GM06990 (cell line): ENCODE measurements around the gene FNBP1.

ENCODE experiments used
- DNase-seq: peaks from one replicate; pipeline ENCODE4 v3.0.0-alpha.2; 2011; ENCODE audit not compliant: insufficient read length; ENCODE audit errors: extremely low read depth
- H3K27me3 ChIP-seq: replicated peaks from 2 replicates; pipeline ENCODE4 v1.6.0; 2011; ENCODE audit warnings: low read length; ENCODE audit not compliant: control insufficient read depth, insufficient read depth
- H3K36me3 ChIP-seq: 2 replicates; pipeline ENCODE4 v1.5.1; 2011; ENCODE audit warnings: low read length; ENCODE audit not compliant: control insufficient read depth, insufficient read depth
- H3K4me3 ChIP-seq: replicated peaks from 2 replicates; pipeline ENCODE4 v1.5.1; 2011; ENCODE audit warnings: low read depth, mild to moderate bottlenecking, control low read depth, low read length
- TF ChIP-seq, protein P1 (sequence below): IDR thresholded peaks from 2 replicates; pipeline ENCODE4 v1.5.1; 2011; ENCODE audit warnings: low read length, control low read depth, mild to moderate bottlenecking, inconsistent platforms; ENCODE audit not compliant: insufficient read depth, poor library complexity, severe bottlenecking

The FNBP1 gene

DNA sequence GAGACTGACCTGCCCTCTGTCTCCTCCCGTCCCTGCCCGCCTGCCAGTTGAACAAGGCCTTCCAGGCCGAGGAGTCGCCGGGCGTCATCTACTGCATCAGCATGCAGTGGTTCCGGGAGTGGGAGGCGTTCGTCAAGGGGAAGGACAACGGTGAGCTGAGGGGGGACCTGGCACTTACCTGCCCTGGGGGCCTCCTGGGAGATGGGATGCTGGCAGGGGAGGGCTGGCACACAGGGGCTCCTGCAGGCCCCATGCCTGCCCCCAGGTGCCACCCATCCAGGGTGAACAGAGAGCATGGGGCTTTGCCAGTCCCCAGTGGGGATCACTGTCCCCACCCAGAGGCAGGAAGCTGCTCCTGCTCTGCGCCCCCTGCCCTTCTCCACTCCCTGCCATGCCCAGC lies 164.7 kb downstream of the FNBP1 start:
- DNase-seq: no peak
- H3K27me3 ChIP-seq: no peaks in the 10 kb centered on the region
- H3K4me3 ChIP-seq: no peak overlapping the region
- TF ChIP-seq, protein P1, sequence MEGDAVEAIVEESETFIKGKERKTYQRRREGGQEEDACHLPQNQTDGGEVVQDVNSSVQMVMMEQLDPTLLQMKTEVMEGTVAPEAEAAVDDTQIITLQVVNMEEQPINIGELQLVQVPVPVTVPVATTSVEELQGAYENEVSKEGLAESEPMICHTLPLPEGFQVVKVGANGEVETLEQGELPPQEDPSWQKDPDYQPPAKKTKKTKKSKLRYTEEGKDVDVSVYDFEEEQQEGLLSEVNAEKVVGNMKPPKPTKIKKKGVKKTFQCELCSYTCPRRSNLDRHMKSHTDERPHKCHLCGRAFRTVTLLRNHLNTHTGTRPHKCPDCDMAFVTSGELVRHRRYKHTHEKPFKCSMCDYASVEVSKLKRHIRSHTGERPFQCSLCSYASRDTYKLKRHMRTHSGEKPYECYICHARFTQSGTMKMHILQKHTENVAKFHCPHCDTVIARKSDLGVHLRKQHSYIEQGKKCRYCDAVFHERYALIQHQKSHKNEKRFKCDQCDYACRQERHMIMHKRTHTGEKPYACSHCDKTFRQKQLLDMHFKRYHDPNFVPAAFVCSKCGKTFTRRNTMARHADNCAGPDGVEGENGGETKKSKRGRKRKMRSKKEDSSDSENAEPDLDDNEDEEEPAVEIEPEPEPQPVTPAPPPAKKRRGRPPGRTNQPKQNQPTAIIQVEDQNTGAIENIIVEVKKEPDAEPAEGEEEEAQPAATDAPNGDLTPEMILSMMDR: no peak
- peaks cover 20% of the 10 kb centered on the region for H3K36me3 ChIP-seq

DNA sequence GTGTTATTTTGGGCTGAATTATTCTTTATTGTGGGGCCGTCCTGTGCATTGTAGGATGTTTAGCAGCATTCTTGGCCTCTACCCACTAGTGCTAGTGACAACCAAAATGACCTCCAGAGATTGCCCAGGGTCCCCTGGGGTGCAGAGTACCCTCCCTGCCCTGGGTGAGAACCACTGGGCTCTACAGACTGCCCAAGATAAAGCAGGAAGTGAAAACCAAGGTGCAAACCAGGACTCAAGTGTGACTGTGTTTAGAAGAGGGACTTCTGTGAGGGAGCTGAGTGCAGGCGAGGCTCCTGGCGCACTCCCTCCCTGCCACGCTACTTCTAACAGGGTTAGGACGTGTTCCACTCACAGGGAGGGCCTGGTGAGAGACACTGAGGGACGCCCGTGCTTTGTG lies 166.2 kb downstream of the FNBP1 start:
- no peak overlapping the region for H3K4me3 ChIP-seq
- no peaks in the 10 kb centered on the region for H3K27me3 ChIP-seq
- peaks cover 20% of the 10 kb centered on the region for H3K36me3 ChIP-seq
- DNase-seq: no peak
- TF ChIP-seq, protein P1: no peak

GRCh38 chr9:129875687-129876395 lies 167.1 kb downstream of the FNBP1 start:
- DNase-seq: no peak
- H3K36me3 ChIP-seq: peaks cover 16% of the 10 kb centered on the region
- H3K27me3 ChIP-seq: no peaks in the 10 kb centered on the region
- TF ChIP-seq, protein P1: no peak
- no peak overlapping the region for H3K4me3 ChIP-seq

DNA sequence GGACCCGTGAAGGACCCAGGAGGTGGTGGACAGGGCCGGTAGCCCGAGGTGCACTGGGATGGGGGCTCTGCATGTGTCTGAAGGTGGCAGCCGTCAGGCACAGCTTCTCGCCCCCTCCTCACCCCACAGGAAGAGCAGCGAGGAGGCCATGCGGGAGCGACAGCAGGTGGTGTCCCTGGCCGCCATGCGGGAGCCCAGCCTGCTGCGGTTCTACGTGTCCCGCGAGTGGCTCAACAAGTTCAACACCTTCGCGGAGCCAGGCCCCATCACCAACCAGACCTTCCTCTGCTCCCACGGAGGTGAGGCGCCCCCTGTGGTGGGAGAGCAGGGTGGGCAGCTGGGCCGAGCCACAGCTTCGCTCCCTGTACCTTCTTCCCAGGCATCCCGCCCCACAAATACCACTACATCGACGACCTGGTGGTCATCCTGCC lies 167.8 kb downstream of the FNBP1 start:
- H3K36me3 ChIP-seq: peaks cover 12% of the 10 kb centered on the region
- H3K4me3 ChIP-seq: no peak overlapping the region
- no peaks in the 10 kb centered on the region for H3K27me3 ChIP-seq
- TF ChIP-seq, protein P1: no peak
- DNase-seq: no peak

DNA sequence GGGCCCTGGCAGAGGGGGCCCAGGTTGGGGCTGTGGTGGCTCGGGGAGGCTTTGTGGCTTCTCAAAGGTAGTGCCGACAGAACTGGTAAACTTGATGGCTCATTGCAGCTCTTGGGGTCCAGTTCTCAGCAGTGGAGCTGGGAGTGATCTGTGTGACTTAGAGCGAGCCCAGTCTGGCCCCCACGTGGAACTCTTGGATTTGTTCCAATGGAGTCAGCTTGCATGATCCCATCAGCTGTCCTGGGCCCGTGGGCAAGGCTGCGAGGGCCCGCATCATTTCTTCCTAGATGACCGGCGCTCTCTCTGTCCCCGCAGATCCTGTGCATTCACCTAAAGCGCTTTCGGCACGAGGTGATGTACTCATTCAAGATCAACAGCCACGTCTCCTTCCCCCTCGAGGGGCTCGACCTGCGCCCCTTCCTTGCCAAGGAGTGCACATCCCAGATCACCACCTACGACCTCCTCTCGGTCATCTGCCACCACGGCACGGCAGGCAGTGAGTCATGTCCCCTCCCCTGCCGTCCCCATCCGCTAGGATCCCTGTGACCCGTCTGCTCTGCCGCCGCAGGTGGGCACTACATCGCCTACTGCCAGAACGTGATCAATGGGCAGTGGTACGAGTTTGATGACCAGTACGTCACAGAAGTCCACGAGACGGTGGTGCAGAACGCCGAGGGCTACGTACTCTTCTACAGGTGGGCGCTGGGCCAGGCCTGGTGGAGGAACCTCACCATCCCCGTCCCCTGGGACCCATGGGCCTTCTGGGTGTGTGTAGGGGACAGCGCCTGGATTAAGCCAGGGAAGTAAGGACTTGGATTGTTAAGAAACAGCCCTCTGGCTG lies 168.5 kb downstream of the FNBP1 start:
- TF ChIP-seq, protein P1: no peak
- no peaks in the 10 kb centered on the region for H3K27me3 ChIP-seq
- DNase-seq: no peak
- no peak overlapping the region for H3K4me3 ChIP-seq
- peaks cover 10% of the 10 kb centered on the region for H3K36me3 ChIP-seq
